ENCODE results near the gene ZNF684.
"Not testable (repeated sequence)": the region's sequence is repeated elsewhere in the genome, so short reads cannot be mapped to it uniquely, and the experiment has no call there.

ZNF684 gene

DNA sequence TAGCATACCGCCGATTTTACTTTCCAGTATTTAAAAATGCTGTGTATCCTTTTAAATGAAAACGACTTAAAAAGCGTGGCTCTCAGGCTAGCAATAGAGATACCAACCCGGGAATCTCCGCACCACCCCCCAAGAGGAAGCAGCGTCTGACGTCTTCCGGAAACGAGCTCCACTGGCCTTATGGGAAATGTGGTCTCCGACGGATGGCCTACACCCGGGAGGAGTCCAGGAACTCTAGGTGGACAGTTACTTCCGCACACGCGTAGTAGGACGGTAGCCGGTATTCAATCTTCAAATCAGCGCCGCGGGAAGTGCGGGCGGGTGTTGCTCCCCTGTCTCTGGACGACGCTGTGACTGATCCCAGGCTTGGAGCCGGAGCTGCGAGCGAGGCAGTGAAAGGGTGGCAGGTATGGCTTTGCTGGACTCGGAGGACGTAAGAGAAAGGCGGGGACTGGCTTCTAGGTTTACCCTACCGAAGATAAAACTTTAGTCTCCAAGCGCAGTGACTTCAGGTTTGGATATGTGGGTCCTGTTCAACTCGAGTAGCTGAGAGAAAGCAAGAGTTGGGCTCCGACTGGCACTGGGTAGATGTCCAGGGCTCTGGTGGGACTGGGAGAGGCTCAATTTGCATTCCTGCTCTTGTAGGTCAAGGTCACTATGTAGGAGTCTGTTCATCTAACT, at the start of gene ZNF684:
Gene ZNF684 (plus strand): TSS at position 257 of the 681 bp plus-strand sequence. CDS start 1,530 bp downstream, outside the sequence.
- DNase-seq: peak; percentile 97

DNA sequence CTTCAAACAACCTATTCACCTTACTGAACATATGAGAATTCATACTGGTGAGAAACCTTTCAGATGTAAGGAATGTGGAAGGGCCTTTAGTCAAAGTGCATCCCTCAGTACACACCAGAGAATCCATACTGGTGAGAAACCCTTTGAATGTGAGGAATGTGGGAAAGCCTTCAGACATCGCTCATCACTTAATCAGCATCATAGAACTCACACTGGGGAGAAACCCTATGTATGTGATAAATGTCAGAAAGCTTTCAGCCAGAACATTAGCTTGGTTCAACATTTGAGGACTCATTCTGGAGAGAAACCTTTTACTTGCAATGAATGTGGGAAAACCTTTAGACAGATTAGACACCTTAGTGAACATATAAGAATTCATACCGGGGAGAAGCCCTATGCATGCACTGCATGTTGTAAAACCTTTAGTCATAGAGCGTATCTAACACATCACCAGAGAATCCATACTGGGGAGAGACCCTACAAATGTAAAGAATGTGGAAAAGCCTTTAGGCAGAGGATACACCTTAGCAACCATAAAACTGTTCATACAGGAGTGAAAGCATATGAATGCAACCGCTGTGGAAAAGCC, 36.0 kb upstream of the ZNF684 start:
- DNase-seq: no peak

DNA sequence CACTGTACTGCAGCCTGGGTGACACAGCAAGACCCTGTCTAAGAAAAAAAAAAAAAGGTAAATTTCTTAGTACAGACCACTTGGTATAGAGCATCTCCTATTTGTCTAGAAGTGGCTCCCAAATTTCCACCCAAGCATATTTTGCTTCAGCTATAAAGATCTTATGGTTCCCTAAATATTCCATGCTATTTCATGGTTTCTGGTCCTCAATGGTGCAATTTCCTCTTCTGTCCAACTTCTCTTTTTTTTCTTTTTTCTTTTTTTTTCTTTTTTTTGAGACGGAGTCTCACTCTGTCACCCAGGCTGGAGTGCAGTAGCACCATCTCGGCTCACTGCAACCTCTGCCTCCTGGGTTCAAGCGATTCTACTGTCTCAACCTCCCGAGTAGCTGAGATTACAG, 28.8 kb upstream of the ZNF684 start:
- not testable (repeated sequence) for DNase-seq

DNA sequence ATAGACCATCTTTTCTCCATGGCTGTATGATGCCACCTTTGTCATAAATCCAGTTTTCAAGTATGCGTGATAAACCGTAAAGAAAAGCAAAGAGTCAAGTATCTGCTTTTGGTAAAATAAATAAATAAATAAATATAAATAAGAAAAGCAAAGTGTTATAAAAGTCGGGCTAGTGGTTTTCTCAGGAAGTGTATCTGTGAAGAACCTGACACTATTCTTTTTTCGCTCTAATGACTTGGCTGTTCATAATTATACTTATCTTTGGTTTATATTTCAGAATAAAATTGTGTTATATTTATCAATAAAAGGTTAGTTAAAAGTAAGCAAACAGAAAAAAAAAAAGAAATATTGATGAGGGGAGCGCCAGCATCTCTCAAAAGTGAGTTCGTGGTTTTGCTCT, 23.5 kb upstream of the ZNF684 start:
- no peak for DNase-seq

DNA sequence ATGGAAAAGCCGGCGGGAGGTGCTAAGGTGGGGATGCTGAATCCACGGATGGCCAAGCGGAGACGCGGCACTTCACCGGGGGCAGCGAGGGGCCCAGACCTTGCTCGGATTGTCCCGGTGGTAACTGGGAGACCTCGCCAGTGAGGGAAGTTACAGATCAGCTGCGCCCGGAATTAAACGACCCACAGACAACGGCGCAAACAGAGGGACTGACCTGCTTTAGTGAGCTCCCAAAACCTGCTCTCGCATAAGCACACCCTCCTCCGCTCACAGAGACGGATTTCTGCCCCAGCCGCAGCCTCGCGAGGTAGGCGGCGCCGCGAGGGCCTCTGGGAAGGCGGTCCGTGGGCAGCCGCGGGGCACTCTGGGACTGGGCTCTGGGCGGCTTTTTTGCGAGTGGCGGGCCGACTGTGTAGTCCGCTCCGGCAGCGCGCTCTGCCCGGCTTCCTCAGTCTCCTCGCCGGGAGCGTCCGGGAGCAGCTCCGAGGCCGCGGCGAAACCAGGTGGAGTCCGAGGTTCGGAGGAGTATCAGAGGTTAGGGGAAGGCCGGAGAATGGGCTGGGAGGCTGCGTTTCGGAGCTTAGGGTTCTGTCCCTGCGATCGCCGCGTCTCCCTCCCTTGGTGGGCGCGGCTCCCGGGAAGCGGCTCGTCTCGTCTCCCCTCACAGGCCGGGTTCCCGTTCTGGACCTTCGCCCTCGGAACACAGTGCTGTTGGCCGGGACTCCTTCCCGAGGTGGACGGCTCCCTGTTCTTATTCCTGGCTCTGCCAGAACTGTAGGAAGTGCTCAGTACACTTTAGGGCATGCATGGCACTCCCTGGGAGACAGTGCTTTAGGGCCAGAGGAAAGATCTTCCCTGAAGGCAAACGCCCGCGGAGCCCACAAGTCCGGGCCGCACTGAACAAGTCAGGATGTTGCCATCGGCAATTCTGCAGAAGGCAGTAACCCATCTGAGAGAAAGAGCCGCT, 22.8 kb upstream of the ZNF684 start, which contains the start of gene EXO5:
Gene EXO5 (plus strand): TSS at position 393 of the 967 bp plus-strand sequence. CDS start 5,778 bp downstream, outside the sequence.
- peak; percentile 90 for DNase-seq

DNA sequence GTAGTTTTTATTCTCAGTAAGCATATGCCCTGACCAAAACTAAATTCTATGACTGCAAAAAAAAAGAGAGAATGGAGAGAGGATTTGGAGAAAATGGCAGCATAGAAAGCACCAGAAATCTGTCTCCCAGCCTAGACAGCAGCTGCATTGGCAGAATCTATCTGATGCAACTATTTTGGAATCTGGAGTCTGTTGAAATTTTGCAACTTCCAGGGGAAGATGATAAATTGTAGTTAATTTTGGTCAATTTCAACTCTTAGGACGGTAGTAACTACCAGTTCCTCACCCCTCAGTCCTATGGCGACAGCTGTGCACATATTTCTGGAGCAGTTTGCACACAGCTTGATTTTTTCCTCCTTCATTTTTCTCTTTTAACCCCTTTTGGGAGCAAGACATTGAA, 11.9 kb upstream of the ZNF684 start:
- DNase-seq: no peak

DNA sequence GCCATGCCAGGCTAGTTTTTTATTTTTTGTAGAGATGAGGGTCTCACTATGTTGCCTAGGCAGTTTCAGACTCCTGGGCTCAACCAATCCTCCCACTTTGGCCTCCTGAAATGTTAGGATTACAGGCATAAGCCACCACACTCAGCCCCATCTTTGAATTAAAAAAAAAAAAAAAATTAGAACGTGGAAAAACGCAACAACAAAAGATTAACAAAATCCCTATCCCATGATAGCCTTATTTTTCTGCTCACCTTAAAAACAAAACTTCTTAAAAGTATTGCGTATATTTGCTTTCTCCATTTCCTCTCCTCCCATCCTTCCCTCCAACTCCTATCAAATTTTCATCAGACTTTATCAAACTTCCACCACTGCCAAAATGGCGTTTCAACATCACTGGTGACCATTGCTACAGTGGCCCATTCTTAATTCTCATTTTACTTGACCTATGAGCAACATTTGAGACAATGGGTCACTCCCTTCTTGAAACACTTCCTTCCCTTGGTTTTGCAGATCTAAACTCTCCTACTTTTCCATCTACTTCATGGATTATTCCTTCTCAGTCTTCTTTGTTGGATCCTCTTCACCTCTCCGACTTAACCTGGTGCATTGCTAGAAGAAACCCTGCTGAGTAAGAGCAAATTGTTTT, 579 bp upstream of the ZNF684 start:
- no peak for DNase-seq

DNA sequence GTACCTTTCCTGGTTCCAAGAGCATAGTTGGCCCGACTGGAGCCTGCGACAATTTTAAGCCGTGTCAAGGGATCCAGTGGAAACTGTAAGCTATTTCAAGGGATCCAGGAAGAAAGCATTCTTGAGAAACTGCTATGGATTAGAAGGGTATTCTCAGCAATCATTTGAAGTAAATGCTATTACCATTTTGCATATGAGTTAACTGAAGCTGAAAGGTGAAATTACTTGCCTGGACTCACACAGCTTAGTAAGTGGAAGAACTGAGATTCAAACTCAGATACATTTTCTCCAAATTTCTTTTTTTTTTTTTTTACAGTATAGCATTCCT, 589 bp downstream of the ZNF684 start:
- no peak for DNase-seq

DNA sequence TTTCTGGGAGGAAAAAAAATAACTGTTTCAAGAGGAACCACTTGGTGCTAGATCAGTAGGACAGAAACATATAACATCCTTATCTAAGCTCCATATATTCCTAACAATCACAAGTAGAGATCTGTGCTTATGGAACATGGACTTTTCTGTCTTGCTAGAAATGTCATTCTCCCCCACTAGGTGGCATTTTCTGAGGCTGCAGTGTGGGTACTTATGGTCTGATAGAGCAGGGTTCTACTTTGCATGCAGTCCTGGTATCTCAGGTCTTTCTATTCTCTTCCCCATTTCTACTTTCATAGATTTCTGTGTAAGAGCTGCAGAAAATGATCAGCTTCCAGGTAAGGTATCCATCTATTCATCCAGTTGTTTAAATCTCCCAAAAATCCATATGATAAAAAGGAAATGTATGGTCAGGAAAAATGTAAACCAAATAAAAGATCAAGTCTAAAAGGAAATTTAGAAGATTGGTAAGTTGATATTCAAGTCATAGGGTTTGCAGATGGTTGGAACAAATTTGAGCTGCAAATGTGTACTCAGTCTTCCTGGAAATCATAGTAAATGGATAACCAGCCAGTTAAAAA, 1.5 kb downstream of the ZNF684 start:
- DNase-seq: peak; percentile 74

DNA sequence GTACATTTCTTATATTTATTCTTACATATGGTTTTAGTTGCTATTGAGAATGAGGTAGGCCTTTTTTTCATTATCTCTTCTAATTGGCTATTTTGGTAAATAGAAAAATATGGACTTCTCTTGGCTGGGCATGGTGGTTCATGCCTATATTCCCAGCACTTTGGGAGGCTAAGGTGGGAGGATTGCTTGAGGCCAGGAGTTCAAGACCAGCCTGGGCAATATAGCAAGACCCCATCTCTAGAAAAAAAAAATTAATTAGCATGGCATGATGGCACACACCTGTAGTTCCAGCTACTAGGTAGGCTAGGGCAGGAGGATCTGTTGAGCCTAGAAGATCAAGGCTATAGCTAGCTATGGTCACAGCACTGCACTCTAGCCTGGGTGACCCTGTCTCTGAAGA, 3.2 kb downstream of the ZNF684 start:
- no peak for DNase-seq

DNA sequence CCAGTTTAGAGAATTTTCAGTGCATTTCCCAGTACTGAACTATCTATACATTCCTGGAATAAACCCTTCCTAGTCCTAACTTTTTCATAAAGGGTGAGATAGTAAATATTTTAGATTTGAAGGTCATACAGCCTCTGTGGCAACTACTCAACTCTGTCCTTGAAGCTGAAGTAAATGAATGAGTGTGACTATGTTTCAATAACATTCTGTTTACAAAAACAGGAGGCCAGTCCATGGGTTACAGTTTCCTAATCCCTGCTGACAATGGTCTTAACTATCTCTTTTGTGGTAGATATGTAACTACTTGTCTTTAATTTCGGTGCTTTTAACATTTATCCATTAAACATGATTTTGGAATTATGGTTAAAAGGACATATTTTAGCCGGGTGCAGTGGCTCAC, 4.3 kb downstream of the ZNF684 start:
- DNase-seq: no peak

DNA sequence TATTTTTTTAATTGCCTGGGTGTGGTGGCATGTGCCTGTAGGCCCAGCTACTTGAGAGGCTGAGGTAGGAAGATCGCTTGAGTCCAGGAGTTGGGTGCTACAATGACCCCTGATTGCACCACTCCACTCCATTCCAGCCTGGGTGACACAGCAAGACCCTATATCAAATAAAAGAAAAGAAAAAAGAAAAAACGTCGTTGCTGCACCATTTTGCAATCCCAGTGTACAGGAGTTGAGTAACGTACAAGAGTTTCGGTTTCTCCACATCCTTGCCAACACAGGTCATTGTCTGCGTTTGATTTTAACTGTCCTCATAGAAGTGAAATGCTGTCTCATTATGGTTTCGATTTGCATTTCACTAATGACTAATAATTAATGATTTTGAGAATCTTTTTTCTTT, 7.9 kb downstream of the ZNF684 start:
- peak; percentile 22 for DNase-seq

DNA sequence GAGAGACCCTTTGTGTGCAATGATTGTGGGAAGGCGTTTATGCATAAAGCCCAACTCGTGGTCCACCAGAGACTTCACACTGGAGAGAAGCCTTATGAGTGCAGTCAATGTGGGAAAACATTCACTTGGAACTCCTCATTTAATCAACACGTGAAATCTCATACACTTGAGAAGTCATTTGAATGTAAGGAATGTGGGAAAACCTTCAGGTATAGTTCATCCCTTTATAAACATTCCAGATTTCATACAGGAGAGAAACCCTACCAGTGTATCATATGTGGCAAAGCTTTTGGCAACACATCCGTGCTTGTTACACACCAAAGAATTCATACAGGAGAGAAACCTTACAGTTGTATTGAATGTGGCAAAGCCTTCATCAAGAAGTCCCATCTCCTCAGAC, 15.5 kb downstream of the ZNF684 start:
- no peak for DNase-seq

DNA sequence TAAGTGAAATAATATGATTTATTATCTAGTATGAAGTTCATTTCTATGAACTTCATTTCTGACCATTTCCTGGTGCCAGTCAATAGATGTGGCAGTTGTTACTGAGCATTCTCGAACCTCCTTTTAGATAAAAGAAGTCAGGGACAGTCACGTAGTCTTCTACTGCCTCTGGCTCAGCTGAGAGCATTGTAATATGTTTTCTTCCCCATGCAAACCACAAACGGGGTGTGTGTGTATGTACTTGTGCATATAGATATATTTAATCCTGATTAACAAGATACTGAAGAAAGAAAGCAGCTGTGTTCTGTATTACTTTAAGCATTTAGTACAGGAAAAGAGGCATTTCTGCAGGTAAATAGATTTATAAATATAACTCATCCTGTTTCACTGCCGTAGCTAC, 21.6 kb downstream of the ZNF684 start:
- DNase-seq: no peak

DNA sequence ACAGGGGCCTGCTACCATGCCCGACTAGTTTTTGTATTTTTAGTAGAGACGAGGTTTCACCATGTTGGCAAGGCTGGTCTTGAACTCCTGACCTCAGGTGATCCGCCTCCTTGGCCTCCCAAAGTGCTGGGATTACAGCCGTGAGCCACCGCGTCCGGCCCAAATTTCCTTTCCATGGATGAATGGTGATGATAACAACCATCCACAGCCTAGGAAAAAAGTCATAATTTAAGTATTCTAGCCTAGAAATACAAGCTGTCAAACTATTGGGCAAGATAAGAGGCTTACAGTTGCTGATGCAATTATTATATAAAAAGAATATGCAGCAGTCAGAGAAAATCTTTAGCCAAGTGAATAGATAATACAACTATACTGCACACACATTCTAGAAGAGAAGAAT, 23.4 kb downstream of the ZNF684 start:
- DNase-seq: not testable (repeated sequence)

DNA sequence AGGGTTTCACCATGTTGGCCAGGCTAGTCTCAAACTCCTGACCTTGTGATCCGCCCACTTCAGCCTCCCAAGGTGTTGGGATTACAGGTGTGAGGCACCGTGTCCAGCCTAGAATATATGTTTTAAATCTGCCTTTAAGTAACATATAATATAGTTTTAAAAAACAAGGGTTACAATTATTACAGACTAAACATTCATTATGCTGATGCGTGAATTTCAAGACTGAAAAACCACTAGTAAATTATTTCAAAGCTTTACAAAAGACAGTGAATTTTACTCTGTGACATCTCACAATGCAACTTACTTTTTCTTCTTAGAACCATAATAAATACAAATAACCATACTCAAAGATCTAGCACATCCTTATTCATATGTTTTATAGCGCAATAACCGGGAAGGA, 24.7 kb downstream of the ZNF684 start:
- DNase-seq: no peak

DNA sequence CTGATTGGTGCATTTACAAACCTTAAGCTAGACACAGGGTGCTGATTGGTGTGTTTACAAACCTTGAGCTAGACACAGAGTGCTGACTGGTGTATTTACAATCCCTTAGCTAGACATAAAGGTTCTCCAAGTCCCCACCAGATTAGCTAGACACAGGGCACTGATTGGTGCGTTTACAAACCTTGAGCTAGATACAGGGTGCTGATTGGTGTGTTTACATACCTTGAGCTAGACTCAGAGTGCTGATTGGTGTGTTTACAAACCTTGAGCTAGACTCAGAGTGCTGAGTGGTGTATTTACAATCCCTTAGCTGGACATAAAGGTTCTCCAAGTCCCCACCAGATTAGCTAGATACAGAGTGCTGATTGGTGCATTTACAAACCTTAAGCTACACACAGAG, 26.8 kb downstream of the ZNF684 start:
- DNase-seq: not testable (repeated sequence)

DNA sequence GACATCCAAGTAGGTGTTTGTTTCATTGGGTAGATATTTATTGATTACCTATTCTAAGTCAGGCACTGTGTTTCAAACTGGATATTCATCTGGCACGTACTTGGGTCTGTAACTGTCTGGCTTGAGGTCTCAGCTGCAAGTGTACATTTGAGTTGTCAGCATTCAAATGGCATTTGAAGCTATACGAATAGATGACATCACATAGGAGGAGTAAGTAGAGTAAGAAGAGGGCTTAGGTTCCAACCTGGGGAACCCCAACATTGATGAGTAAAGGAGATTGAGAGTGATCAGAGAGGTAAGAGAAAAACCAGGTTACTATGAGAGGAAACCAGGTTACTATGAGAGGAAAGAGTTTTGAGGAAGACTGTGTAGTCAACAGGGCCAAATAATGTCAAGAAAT, 30.7 kb downstream of the ZNF684 start:
- DNase-seq: no peak

DNA sequence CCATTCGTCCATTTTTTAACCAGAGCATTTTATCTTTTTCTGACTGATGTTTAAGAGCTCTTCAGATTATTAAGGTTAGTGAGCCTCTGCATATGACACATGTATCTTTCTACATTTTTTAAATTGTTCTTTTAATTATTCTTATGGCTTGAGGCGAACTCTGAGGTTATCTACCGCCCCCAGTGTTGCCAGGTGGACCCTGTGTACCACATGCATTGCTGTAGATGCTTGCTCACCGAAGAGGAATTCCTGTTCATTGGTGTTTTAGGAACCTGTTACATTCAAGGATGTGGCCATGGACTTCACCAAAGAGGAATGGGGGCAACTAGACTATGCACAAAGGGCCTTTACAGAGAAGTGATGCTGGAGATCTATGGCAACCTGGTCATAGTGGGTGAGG, 31.8 kb downstream of the ZNF684 start:
- no peak for DNase-seq

DNA sequence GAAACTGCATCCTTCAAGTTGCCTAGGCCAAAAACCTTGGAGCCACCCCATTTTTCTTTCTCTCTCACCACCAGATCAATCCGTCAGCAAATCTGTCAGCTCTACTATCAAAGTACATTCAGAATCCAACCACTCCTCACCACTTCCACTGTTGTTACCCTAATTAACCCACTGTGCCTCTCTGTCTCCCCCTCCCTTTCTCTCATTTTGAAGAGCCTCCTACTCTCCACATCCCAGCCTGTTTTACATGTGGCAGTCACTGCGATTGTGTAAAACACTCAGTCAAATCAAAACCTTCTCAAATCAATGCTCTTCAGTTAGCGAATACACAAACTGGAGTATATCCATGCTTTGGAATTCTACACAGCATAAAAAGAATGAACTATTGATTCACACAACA, 33.1 kb downstream of the ZNF684 start:
- no peak for DNase-seq

DNA sequence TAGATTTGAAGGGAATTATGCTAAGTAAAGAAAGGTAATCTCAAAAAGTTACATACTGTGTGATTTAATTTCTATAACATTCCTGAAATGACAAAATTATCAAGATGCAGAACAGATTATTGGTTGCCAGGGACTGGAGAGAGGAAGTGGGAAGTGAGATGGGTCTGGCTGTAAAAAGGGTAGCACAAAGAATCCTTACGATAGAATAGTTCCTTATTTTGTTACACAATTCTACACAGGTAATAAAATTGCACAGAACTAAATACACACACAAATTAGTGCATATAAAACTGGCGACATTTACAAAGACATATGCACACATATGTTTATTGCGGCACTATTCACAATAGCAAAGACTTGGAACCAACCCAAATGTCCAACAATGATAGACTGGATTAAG, 33.5 kb downstream of the ZNF684 start:
- DNase-seq: no peak

DNA sequence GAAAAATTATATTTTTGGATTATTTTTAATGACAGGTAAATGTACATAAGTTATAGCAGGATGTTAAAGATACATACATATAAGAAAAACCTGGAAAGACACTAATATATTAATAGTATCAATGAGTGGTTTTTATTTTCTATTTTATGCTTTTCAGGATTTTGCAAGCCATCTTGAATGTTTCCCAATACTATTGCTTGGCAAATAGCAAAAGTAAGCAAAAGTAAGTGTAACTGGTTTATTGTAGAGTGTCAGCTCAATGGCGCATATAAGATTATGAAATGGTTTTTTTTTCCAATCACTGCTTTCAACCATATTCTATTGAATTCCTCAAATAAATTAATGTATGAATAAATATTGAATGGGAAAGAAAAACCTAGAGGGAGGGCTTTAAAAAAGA, 36.4 kb downstream of the ZNF684 start:
- DNase-seq: no peak

DNA sequence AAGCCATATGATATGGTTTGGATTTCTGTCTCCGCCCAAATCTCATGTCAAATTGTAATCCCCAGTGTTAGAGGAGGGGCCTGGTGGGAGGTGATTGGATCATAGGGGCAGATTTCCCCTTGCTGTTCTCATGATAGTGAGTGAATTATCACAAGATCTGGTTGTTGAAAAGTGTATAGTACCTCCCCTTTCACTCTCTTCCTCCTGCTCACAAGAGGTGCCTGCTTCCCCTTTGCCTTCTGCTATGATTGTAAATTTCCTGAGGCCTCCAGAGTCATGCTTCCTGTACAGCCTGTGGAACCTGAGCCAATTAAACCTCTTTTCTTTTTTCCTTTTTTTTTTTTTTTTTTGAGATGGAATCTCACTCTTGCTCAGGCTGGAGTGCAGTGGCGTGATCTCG, 43.4 kb downstream of the ZNF684 start:
- DNase-seq: not testable (repeated sequence)
